Muscle layer of colon (tissue), 2 donors: ENCODE data around the gene TSHZ3.

Source experiments
- H3K27ac ChIP-seq: one replicate; pipeline ENCODE4 v1.7.0; 2013; ENCODE audit warnings: low read depth, mild to moderate bottlenecking, low read length, moderate library complexity
- H3K27me3 ChIP-seq, 2 donors: one replicate each; pipeline ENCODE4 v1.7.0; 2013; ENCODE audit warnings: low read length in 2 of 2, mild to moderate bottlenecking in 2 of 2; ENCODE audit not compliant: insufficient read depth in 2 of 2, control insufficient read depth in 1 of 2
- H3K36me3 ChIP-seq: one replicate; pipeline ENCODE4 v1.7.0; 2013; ENCODE audit warnings: mild to moderate bottlenecking, low read length; ENCODE audit not compliant: insufficient read depth
- H3K4me1 ChIP-seq: one replicate; pipeline ENCODE4 v1.7.0; 2013; ENCODE audit warnings: mild to moderate bottlenecking, low read length; ENCODE audit not compliant: insufficient read depth
- H3K4me3 ChIP-seq, 2 donors: one replicate each; pipeline ENCODE4 v1.7.0; 2013; ENCODE audit warnings: low read length in 2 of 2, low read depth in 1 of 2, mild to moderate bottlenecking in 1 of 2, moderate library complexity in 1 of 2
- H3K9ac ChIP-seq: one replicate; pipeline ENCODE4 v1.7.0; 2013; ENCODE audit warnings: low read length
- H3K9me3 ChIP-seq: one replicate; pipeline ENCODE4 v1.7.0; 2013; ENCODE audit warnings: mild to moderate bottlenecking, low read length
- donor health status: abdominal sarcoma.
- donor health status: Adenocarcinoma of cecum.

The TSHZ3 gene

DNA sequence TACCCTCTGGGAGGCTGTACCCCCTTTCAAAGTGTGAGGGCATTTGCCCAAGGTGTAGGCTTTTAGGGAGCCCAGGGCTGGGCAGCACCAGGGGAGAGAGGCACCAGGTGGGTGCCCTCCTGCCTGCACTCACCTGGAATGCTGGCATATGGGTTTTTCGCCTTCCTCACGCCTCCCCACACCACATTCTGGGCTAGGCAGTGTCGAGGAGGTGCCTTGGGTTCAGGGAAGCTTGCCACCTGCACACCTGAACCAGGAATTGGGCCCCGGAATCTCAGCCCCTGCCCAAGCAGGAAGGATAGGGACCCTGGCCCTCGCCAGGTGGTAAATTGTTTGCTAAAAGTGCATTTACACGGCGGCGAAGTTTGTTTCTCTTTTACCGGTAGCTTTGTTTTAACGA is 5.1 kb upstream of the TSHZ3 start:
- H3K9ac ChIP-seq = no peak overlapping the region

GRCh38 chr19:31353833-31354232 is 4.6 kb upstream of the TSHZ3 start:
- Histone ChIP-seq H3K36me3 (no peaks in the 10 kb centered on the region), H3K27me3 (no peaks in the 10 kb centered on the region), H3K9ac (no peak overlapping the region), H3K9me3 (no peaks in the 10 kb centered on the region), H3K4me1 (peaks cover 8% of the 10 kb centered on the region), H3K27ac (no peak overlapping the region), H3K4me3 (no peak overlapping the region)

More for the DNA sequence above, 5.1 kb upstream of the TSHZ3 start:
- Histone ChIP-seq H3K9me3 (no peaks in the 10 kb centered on the region), H3K4me1 (peaks cover 8% of the 10 kb centered on the region), H3K36me3 (no peaks in the 10 kb centered on the region), H3K27me3 (no peaks in the 10 kb centered on the region), H3K27ac (no peak overlapping the region), H3K4me3 (no peak overlapping the region)

- no peaks in the 10 kb centered on the region for H3K9me3 ChIP-seq
- H3K27me3 ChIP-seq = no peaks in the 10 kb centered on the region
- H3K36me3 ChIP-seq = no peaks in the 10 kb centered on the region
- no peak overlapping the region for H3K9ac ChIP-seq
- peaks cover 10% of the 10 kb centered on the region for H3K4me1 ChIP-seq
- H3K27ac ChIP-seq = peak overlapping the region; percentile 66
- peak overlapping the region in 1 of 2 donors; percentile 90 for H3K4me3 ChIP-seq
These were observed 3.8 kb upstream of the TSHZ3 start for GRCh38 chr19:31352782-31353651.

DNA sequence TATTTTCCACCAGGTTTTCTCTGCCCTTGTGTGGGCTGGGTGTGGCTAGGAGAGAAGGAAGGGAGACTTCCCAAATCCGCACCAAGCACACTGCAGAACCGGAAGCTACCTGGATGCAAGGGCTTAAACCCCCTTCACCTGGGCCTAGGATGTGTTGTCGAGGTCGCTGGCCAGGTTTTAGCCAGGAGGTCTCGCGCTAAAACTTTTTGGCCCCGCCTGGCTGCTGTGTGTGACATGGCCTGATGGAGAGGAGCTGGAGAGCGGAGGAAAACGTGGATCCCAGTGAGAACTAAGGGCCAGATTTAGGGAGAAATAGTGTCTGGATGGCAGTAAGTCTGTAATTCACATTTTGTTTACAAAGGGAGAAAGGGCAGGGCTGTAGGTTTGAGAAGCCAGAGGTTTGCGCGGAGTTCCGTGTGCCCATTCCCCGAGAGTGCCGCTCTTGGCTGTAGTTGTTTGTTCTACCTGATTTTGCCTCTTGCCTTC is 3.1 kb upstream of the TSHZ3 start:
- no peaks in the 10 kb centered on the region for H3K27me3 ChIP-seq
- H3K9me3 ChIP-seq = no peaks in the 10 kb centered on the region
- no peaks in the 10 kb centered on the region for H3K36me3 ChIP-seq
- peaks cover 17% of the 10 kb centered on the region for H3K4me1 ChIP-seq
- H3K4me3 ChIP-seq = peak overlapping the region; percentile 60 to 90
- peak overlapping the region; percentile 17 for H3K9ac ChIP-seq
- peak overlapping the region; percentile 66 for H3K27ac ChIP-seq

DNA sequence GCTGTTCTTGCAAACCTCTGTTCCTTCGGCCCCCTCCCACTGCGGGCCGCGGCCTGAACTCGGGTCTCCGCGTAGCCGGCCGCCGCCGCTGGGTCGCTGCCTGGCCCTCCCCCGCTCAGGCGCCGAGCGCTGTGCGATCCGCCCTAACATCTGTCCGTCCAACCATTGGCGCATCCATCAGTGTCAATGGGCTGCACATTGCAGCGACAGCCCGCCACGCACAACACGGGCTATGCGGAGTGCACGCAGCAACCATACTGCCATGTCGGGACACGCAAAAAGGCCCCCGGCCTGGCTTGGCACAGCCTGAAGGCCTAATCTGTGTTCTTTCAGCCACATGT is 2.6 kb upstream of the TSHZ3 start:
- H3K27me3 ChIP-seq = no peaks in the 10 kb centered on the region
- H3K27ac ChIP-seq = peak overlapping the region; percentile 66
- H3K9me3 ChIP-seq = no peaks in the 10 kb centered on the region
- H3K36me3 ChIP-seq = no peaks in the 10 kb centered on the region
- peak overlapping the region; percentile 17 for H3K9ac ChIP-seq
- H3K4me1 ChIP-seq = peaks cover 21% of the 10 kb centered on the region
- peak overlapping the region; percentile 60 to 90 for H3K4me3 ChIP-seq

- Histone ChIP-seq H3K4me1 (peaks cover 26% of the 10 kb centered on the region), H3K9ac (peak overlapping the region; percentile 44), H3K27ac (peak overlapping the region; percentile 66), H3K9me3 (no peaks in the 10 kb centered on the region), H3K4me3 (peak overlapping the region; percentile 60 to 90), H3K36me3 (no peaks in the 10 kb centered on the region), H3K27me3 (no peaks in the 10 kb centered on the region)
These were observed 2.0 kb upstream of the TSHZ3 start for GRCh38 chr19:31351056-31351854.

DNA sequence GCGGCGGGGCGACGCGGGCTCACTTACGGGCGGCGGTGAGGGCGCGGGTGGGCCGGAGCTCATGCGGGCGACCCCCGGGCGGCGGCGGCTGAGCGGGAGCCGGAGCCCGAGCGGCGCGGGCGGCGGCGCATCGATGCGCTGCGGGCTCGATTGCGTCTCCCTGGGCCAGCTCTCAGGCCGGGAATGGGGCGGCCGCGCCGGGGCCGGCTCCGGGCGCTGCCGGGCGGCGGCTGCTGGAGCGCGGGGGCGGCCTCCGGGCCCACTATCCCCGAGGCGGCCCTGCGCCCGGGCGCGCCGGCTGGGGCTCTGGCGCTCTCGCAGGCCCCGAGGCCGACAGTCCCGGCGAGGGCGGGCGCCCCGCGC is 1.4 kb upstream of the TSHZ3 start:
- Histone ChIP-seq H3K9ac (peak overlapping the region; percentile 65), H3K36me3 (no peaks in the 10 kb centered on the region), H3K4me3 (peak overlapping the region; percentile 75 to 90), H3K27ac (peak overlapping the region; percentile 86), H3K9me3 (no peaks in the 10 kb centered on the region), H3K27me3 (no peaks in the 10 kb centered on the region), H3K4me1 (peaks cover 32% of the 10 kb centered on the region)

DNA sequence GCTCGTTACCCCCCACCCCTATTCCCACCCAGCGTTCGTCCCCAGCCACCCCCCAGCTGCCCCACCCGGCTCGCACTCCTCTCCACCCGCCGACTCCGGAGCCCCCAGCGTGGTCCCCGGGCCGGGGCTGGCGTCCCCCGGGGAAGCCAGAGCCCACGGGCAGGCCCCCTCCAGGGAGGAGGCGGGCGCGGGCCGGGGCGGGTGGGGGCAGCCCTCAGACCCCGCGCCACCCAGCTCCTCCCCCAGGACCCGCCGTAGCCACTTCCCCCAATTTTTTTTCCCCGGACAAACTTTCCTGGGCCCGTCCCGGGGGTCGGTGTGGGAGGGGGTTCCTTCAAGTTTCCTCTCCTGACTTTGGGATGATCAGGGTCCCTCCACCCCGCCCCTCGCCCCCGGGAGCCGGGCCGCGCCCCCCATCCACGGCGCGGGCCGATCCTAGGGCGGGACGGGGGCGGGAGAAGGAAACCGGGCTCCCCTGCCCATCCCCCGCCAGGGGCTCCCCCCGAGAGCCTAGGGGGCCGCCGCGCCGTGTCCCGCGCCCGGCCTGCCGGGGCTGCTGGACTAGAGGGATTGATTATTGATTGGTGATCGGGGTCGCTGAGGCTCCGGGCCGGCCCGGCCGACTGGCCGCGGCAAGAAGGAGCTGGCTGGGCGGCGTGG is 927 bp upstream of the TSHZ3 start:
- H3K27me3 ChIP-seq = no peaks in the 10 kb centered on the region
- H3K27ac ChIP-seq = peak overlapping the region; percentile 86

DNA sequence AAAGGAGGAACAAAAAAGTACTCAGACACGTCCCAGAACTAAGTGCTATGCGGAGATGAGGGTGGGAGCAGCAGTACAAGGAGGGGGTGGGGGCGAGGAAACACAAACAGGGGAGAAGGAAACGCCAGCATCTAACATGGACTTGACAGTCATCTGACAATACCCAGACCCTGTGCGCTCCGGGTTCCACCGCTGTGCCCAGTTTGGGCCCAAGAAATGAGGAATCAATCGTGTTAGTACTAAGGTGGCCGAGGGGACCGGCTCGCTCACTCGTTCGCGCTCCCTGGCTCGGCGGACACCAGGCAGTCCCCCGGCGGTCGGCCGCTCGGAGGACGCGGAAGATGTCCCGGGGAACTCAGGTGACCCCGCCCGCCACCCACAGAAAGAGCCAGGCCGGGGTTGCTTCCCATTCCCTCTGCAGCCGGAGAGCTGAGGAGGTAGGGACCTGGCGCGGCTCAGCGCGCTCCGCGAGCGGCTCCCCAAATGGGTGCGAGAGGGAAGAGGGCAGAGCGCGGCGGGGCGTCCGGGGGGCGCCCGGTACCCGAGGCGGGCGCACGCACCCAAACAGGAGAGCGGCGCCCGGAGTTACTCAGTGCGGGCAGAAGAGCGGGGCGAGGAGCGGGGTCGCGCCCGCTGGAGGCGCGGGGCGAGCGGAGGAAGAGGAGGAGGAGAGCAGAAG is 616 bp downstream of the TSHZ3 start:
- Histone ChIP-seq H3K9ac (peak overlapping the region; percentile 47), H3K4me3 (peak overlapping the region; percentile 46 to 75), H3K36me3 (no peaks in the 10 kb centered on the region), H3K27ac (peak overlapping the region; percentile 77), H3K27me3 (no peaks in the 10 kb centered on the region), H3K9me3 (no peaks in the 10 kb centered on the region), H3K4me1 (peaks cover 46% of the 10 kb centered on the region)

More for the DNA sequence above, 927 bp upstream of the TSHZ3 start:
- Histone ChIP-seq H3K36me3 (no peaks in the 10 kb centered on the region), H3K9me3 (no peaks in the 10 kb centered on the region), H3K4me3 (peak overlapping the region; percentile 61 to 75), H3K9ac (peak overlapping the region; percentile 65), H3K4me1 (peaks cover 35% of the 10 kb centered on the region)

DNA sequence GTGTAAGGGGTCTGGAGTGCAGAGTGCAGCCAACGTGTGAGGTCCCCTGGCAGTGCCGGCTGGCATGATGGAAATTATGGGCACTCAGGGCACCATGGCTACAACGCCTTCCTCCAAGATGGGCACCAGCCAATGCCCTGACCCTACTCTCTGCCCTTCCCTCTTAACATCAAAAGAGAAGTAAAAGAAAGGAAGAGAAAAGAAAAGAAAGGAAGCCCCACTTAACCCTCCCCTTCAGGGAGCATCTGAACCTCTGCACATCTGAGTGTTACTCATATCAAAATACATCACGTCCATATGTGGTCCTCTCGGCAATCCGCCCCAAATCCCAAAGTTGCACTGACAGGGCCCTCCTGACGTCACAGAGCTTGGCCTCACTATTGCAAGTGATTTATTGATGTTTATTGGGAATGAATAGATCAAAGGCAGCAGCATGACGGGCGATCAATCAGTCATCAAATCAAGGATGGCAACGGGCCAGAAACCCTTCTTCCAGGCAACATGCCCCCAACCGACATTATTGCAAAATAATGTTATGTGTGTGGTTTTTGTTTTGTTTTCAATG is 1.3 kb downstream of the TSHZ3 start:
- Histone ChIP-seq H3K27ac (peak overlapping the region; percentile 77), H3K4me3 (peak overlapping the region; percentile 46 to 75), H3K36me3 (no peaks in the 10 kb centered on the region), H3K9me3 (no peaks in the 10 kb centered on the region), H3K27me3 (no peaks in the 10 kb centered on the region), H3K9ac (peak overlapping the region; percentile 47), H3K4me1 (peaks cover 46% of the 10 kb centered on the region)
